GM21423 (cell line): ENCODE results near the gene ZBTB47.

ENCODE experiments used
- ATAC-seq: cut with Tn5 transposase; IDR thresholded peaks from one replicate; pipeline ENCODE4 v1.9.1; 2021; ENCODE audit warnings: mild to moderate bottlenecking, moderate library complexity; ENCODE audit not compliant: unreplicated experiment

ZBTB47 gene

GRCh38 chr3:42684632-42685362 lies 31.3 kb downstream of the ZBTB47 start:
- ATAC-seq = no peak

GRCh38 chr3:42685363-42685881 lies 31.9 kb downstream of the ZBTB47 start, which contains the start of gene KLHL40:
TSS of gene KLHL40 (plus strand) at chr3:42685537. CDS start at chr3:42685619, 82 bp downstream.
- ATAC-seq = no peak

GRCh38 chr3:42685891-42686820 lies 32.7 kb downstream of the ZBTB47 start:
- no peak for ATAC-seq

DNA sequence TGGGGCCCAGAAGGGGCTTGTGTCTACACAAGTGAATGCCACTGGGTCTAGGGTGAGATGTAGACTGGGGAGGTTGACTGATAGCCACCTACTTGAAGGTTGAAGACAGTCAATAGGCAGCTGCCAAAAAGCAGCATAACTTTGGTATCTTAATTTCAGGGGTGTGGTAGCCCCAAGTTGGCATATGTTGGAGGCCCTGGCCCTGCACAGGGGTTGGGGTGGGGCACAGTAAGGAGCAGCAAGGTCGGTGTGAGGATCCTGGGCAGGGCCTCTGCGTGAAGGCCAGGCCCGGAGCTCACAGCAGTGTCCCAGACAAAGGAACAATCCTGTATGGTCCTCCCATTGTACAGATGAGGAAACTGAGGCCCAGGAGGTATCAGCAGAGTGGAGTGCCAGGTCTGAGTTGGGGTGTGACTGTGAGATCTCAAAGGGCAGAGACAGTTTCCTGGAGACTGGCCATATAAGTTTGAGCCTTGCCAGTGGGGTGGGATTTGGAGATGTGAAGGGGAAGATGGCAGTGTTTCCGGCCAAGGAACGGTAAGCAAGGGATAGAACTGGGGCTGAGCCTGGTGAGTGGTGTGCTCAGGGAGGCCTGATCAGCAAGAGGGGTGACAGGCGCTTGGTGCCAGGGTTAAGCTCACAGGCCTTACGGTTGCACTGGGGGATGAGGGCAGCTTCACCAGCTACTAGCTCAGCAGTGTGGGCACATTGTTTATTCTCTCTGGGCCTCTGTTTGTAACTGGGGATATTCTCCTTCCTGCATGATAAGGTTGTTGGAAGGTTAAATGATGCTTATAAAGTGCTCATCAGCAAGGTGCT lies 33.5 kb downstream of the ZBTB47 start:
- ATAC-seq = no peak

GRCh38 chr3:42688016-42688415 lies 34.5 kb downstream of the ZBTB47 start:
- ATAC-seq = no peak

- ATAC-seq = no peak
Measured at GRCh38 chr3:42688487-42689420, 35.3 kb downstream of the ZBTB47 start.

GRCh38 chr3:42689421-42690014 lies 36.0 kb downstream of the ZBTB47 start:
- ATAC-seq = no peak

DNA sequence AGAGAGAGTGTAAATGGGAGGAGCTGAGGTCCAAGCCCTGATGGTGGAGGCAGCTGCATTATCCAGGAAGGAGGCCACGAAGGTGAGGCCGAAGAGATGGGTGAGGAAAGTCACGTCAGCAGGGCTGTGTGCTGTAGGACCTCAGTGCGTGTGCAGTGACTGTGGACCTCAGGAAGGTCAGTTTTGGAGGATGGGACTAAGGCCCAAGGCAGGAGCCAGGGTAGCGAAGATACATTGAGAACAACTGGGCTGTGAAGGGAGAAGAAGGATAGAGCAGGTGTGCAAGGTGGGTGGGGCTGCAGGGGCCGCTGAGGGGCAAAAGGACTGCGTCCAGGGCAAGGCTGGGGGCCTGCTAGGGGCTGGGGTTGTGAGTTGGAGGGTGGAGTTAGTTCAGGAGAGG lies 36.7 kb downstream of the ZBTB47 start:
- ATAC-seq = no peak

DNA sequence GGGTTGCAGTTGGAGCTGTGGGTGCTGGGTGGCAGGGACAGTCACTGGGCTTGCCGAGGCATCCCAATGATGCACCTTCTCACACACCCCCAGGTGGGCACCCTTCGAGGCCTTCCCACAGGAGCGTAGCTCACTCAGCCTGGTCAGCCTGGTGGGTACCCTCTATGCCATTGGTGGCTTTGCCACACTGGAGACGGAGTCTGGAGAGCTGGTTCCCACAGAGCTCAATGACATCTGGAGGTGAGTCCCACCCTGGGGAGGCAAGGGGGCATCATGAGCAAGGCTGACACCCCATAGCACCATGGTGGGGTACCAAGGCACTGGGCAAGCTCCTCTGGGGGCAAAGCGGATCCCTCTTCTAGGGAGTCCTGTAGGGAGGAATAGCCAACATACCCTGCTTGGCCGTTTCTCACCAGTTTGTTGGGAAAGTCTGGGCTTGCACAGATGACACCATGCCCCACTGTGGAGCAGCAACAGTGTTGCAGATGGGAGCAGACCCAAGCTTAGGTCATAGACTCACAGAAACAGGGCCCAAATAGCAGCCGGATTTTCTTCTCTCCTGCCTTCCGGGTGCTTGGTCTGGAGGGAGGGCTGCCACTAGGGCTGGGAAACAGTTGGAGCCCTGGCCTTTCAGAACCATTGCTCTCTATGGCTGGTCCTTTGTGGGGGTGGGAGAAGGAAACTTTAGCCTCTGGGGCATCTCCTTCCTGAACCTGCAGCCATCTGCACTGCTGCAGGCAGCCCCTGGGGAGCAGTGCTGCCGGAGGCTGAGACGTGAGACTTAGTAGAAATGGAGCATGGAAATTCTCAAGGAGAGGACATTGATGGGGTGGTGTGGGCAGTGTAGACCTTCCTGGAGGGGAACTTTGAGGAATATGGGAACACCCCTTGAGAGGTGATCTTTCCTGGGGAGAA lies 37.5 kb downstream of the ZBTB47 start:
- ATAC-seq = no peak

GRCh38 chr3:42691816-42692666 lies 38.5 kb downstream of the ZBTB47 start:
- no peak for ATAC-seq

DNA sequence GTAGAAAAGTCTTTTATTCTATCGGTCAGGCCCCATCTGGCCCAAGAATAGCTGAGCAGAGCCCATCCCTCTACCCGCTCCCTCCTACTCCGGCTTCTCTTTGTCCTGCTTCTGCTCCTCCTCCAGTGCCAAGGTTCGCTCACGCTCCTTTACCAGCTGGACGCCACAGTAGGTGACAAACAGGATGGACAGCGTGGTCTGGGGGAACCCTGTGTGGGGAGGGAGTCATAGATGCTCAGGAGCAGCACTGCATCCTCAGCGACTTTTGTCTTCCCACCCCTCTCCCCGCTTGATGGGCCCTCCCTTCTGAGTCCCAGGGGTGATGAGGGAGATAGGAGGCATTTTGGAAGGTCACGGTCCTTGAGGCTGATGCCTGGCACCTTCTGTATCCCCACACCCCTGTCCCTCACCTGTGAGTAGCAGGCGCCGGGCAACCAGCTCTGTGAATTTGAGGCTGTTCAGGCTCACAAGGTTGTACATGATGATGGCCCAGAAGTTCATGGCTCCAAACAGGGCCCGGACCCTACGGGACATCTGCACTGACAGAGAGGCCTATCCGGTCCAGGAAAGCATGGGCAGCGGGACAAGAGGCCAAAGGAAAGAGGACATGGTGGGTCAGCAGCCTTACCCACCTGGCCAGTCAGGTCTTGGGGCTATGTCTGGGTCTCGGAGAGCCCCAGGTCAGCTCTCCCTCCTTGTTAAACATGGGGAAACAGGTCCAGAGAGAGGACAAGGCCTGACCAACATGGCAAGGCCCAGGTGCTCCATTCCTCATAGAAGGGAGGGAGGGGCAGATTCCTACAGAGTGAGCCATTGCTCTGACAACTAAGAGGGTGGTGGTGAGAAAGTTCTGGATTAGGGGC lies 39.4 kb downstream of the ZBTB47 start:
- no peak for ATAC-seq

DNA sequence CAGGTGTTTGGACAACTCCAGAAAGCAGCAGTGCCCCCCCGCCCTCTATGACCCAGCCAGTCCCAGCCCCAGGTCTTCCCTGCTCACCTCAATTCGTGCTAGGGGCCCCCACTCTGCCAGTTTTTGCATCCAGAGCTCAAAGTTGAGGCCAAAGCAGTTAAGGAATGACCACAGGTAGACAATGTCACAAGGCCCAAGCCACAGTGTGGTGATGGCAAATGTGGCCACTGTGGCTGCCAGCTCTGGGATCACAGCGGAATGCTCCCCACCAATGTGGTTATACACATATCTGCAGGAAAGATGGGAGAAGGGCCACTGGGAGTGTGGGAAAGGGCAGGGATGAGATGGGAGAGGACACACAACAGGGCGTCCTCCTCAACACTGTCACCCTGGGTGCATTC lies 40.0 kb downstream of the ZBTB47 start:
- ATAC-seq = no peak

DNA sequence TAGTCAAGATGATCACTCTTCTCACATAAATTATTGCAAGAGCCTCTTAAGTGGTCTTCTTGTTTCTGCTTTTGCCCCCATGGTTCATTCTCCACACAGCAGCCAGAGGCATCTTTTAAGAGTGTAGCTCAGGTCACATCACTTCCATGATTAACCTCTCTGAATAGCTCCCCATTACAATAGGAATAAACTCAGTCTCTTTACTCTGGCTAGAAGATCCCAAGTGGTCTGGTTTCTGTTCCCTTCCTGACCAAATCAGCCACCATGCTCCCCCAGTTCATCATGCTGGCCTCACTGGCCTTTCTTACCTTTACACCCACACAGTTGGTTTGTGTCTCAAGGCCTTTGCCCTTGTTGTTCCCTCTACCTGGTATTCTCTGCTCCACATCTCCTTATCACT lies 40.9 kb downstream of the ZBTB47 start:
- ATAC-seq = no peak

DNA sequence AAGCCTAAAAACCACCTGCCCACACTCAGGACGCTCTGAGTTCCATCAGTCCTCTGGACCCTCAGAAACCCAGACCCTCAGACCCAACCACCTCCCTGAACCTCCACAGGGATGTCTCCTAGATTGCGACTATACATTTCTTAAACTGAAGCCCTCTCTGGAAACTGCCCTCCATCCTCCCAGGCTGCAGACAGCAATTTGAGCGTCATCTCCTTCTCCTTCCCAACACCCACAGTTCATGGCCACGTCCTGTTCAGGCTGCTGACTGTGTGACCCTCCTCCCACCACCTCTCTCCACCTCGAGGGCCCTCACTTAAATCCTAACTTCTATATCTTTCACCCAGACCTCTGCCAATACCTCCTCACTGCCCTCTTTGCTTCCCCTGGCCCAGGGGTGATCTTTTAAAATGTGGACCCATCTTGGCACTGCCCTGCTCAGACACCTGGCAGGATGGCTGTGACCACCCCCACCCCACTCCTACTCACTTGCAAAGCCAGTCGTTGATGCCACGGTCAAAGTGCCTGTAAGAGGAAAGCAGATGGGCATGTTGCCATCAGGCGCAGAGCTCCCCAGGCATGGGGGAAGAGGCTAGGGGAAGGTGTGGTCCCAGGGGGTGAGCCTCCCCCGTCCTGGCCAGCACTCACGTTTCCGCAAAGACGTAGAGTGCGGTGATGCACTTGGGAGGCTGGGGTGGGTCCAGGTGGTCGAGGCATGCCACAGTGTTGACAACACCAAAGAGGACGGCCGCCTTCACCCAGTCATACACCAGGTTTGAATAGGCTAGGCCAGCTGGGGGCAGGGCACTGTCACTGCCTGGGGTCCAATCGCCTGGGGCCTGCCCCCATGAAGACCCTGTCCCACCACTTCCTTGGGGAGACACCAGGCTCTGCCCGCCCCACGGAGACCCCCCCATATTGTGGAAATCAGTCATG lies 43.1 kb downstream of the ZBTB47 start:
- no peak for ATAC-seq

DNA sequence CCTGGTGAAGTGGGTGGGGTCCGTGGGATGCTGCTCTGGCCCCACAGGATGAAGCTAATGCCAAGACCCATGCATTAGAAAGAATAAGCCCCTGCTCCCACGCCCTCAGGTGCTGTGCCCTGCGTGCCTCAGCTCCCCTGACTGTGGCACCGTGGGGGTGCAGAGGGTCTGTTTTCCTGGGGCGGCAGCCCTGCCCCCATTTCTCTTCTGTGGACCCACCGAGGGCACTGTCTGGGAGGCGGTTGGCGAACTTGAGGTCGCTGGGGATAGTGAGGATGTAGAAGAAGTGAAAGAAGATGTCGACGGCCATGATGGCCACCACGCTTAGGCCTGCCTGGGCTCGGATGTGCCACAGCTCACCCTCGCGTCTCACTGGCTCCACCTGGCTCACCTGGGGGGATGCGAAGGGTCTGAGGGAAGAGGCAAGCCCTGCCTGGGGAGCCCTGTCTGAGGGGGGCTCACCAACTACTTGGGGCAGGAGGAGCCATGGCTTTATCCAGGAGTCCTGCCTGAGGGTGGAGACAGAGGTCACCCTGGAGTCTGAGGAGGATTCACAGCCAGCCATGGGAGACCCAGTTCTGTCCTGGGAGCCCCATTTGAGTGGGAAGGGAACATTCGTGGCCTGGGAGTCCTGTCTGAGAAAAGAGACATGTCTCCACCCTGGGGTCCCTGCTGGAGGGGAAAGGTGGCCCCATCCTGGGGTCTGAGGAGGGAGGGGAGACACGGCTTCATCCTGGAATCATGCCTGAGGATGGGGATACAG lies 44.0 kb downstream of the ZBTB47 start:
- ATAC-seq = no peak
